Stimulated activated CD8-positive, alpha-beta memory T cell treated with anti-CD3 and anti-CD28 coated beads, Interleukin-7, amount 100 ng/mL, for 1 hour (primary cell): ENCODE data around the gene MUSK.
"Not testable (repeated sequence)": the region's sequence is repeated elsewhere in the genome, so short reads cannot be mapped to it uniquely, and the experiment has no call there.

Experiments used
- DNase-seq, 2 donors: peaks; one replicate each; pipeline ENCODE4 v3.0.0-alpha.2; 2020; ENCODE audit warnings: low read depth in 2 of 2

The MUSK gene

DNA sequence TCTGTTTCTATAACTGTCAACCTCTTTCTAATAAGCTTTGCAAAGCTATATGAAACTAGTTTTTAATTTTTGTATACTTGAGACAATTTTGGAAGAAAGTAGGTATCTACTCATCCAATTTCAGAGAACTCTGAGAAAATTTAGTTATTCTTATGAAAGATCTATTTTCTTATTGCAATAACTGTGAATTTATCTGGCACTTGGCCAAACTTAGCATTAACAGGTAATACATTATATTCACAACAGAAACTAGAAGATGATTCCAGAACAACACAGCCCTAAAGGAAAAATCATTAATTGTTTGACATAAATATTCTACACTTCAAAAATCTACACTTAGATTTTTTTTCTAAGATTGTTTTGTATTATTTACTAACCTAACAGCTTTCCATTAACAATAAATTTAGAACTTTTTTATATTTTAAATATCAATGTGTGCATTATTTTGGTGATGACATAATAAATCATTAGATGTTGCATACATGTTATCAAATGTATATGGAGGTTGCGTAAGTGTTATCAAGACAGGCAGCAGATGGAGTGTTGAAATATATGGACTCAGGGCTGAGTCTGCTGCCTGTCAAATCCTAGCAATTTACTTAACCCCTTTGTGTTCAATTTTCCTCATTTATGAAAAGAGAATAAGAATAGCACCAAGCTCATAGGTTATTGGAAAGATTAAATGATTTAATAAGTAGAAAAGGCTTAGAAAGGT lies 141.8 kb downstream of the MUSK start:
- DNase-seq: no peak

DNA sequence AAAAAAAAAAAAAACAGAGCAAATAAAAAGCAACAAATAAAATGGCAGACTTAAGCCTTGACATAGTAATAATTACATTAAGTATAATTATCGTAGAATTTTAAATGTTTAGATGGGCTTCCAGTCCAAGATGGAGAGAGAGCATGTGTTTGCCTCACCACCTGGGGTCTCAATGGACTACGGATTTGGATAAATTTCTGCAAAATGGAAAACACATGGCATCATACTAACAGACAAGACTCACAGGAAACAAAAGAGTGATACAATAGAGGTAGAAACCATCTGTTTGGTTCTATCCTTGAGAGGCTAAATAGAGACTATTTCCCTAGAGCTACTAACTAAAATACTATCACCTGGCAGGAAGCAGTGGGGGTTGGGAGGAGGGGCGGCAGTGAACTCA lies 144.3 kb downstream of the MUSK start:
- DNase-seq: no peak

GRCh38 chr9:110814159-110814558 lies 145.6 kb downstream of the MUSK start:
- DNase-seq: no peak

GRCh38 chr9:110815361-110815760 lies 146.8 kb downstream of the MUSK start:
- DNase-seq: no peak

DNA sequence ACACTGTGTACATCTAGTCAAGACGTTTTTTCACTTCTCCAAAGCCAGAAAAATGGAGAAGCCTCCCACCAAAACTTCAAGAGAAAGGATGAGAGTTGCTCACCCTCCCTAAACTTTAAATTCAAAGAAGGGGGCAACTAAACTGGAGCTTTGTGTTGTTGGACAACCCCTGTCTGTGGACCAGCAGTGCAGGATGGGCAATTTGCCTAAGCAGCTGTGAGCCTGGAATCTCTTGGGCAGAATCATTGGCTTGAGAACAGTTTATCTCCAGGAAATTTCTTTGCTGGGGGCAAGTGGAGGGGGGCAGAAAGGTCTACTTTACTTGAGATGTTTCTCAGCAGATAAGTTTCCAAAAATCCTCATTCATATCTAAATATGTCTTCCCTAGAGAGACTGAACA lies 151.8 kb downstream of the MUSK start:
- DNase-seq: no peak

DNA sequence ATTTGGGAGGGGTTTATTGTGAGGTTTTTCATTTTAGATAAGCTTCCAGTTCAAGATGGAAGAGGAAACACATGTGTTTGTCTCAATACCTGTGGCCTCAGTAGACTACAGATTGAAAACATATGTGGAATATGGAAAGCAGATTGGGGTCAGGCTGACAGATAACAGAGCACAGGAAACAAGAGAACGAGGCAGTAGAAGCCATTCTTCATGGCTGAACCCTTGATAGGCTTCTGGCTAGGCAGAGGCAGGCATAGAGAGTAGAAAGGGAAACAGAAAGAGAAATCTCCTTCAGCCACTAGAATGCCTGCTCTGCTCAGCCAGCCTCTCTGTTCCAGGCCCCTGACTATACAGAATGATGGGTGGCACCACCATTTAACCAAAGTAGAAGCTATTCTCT lies 152.5 kb downstream of the MUSK start:
- DNase-seq: no peak

GRCh38 chr9:110825129-110825528 lies 156.5 kb downstream of the MUSK start:
- not testable (repeated sequence) for DNase-seq

GRCh38 chr9:110825950-110826349 lies 157.4 kb downstream of the MUSK start:
- no peak for DNase-seq

- DNase-seq: not testable (repeated sequence)
These were observed 157.8 kb downstream of the MUSK start for GRCh38 chr9:110826400-110826799.

DNA sequence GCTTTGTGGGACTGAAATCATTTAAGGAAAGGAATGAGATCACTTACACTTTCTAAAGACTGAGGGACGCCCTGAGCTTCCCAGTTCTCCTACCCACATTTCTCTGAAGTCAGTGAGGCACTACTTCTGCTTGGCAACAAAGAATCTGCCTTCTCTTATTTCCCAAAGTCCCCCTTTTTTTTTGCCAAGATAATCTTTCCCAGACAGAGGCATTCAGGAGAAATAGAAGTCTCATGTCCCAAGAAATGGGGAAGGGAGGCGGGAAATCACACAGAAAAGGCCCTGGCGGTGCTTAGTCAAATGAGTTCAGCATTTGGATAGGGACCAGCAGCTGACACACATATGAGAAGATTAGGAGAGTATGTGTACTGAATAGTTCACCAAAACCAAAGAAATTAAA lies 159.7 kb downstream of the MUSK start:
- no peak for DNase-seq

DNA sequence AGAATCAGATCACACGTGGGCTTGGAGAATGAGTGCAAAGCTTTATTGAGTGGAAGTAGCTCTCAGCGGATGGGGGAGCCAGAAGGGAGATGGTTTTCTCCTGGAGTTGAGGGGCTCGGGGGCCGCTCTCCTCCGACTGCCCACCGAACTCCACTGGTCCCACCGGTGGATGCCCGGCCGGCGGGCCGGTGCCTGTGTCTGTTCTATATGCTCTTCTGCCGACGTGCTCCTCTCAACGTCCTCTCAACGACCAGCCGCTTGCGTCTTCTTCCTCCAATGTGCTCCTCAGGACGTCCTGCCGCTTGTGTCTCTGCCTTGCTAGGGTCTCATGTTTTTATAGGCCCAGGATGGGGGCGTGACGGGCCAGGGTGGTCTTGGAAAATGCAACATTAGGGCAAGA lies 161.9 kb downstream of the MUSK start:
- no peak for DNase-seq

DNA sequence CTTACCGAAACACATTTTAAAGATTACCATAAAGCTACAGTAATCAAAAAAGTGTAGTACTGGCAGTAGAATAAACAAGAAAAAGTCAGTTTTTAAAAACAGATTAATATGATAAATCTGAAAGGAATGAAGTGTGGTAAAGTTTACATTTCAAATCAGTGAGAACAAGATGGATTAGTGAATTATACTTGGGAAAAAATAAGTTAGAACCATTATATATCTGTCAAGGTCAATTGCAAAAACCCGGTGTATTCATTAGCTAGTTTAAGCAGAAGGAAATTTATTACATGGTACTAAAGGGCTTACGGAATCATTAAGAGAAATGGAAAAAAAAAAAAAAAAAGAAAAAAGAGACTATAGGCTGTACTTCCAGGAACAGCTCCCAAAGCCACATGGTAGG lies 164.3 kb downstream of the MUSK start:
- no peak for DNase-seq

- DNase-seq: no peak
These were observed 166.8 kb downstream of the MUSK start for GRCh38 chr9:110835404-110835803.

DNA sequence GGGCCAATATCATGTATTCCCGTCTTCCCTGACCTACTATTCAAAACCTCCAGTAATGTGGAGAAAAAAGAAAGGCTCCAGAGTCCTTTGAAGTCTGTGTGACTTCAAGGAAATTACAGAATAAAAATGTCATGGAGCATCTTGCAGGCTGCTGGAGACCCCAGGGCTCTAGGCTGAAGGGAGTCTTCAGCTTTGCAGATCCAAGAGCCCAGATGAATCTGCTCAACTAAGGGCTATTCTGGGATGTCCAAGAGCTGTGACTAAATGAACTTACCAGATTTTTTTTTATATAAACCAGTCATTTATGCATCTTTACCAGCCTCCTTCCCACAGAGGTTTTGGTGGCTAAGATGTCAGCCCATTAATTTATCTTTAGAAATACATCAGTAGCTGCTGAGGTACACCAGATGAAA lies 167.3 kb downstream of the MUSK start:
- no peak for DNase-seq

DNA sequence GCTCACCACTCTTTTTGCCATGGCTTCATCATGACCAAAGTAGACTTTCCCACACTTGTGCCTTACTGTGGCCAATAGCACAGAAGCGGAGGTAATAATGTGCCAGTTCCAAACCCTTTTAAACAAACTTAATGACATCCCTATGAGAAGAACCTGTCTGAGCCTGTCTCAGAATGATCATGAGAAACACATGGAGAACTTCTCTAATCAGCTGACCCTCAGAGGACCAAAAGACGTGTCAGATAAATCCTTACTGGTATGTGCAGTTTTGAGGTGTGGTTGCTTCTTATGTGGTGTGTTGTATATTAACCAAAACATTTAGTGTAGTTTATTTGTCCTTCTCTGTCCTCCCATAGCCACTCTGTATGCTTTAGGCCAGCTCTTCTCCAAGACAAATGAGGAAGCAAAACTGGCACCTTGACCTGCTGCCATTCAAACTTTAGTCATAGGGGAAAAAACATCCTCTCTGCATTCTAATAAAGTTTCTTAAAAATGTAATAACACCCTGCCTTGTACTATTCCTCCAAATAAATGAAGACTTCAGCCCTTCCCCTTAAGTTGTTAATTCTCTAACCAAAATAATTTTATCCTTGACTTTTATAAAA lies 168.9 kb downstream of the MUSK start:
- DNase-seq: no peak

DNA sequence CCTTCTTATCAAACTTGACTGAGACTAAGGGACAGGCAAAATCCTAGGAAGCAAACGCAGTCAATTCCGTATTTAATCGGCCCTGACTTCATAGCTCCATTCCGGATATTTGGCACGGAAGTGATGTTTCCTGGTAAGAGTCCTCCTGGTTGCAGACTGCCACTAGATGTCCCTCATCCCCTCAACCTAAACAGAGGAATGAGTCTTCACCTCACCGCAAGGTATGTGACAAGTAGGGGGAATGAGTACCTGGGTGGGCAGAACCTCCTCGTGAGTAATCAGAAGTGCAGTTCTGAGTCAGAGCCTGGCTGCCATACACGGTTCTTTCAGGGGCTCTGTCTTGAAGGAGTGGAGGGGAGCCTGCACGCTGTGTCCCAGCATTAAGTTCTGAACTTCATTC lies 173.6 kb downstream of the MUSK start:
- no peak for DNase-seq

- no peak for DNase-seq
These were observed 174.4 kb downstream of the MUSK start for GRCh38 chr9:110842986-110843385.

DNA sequence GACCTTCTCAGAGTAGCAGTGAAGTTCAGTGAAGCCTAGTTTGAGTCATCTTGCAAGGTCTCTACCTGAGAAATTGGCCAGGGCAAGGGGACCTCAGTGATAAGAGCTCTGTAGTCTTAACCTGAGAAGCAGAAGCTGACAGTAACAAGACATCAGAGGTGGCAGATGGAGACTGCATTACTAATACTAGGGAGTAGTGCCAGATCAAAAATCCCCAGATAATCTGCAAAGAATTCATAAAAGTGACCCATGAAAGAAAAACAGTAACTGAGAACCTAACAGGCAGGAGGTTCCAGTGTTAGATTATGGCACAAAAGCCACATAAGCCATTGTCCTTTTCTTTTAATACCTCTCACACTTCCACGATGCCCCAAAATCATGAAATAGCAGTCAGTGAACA lies 175.5 kb downstream of the MUSK start:
- no peak for DNase-seq

- DNase-seq: no peak
These were observed 177.6 kb downstream of the MUSK start for GRCh38 chr9:110846215-110846614.

DNA sequence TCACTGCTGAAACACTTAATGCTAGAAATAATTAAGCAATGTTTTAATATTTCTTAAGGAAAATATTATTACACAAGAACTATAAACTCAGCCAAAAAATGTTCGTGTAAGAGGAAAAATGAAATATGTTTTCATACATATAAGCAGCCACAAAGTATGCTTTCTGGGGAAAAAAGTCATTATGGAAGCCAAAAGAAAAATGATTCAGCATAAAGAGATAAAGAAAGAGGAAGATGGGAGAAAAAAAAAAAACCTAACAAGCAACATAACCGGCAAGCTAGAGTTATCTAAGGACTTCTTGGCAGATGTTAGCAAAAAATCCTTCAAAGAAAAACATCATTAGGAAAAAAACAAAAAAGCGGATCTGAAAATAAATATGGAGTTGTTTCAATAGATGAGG lies 179.1 kb downstream of the MUSK start:
- no peak for DNase-seq

- no peak for DNase-seq
These were observed 182.0 kb downstream of the MUSK start for GRCh38 chr9:110850401-110851135.
